Measurements from ENCODE around the gene GSX2. TPM values are rescaled to one million over a fixed set of nuclear protein-coding genes. Genes with fewer than 3 reads are reported as not detected.

GSX2 gene
- total and polyA plus RNA-seq, 2 of the 13 experiments (the other 11 are each of a cell fraction or from before 2014, with no cell fraction given), result not detected

GRCh38 chr4:54104907-54105306, 4.9 kb downstream of the GSX2 start:
- H3K4me3 ChIP-seq (replicated peaks in 1 of 3; ENCODE audit: insufficient read depth in 1 of 3, low read depth in 2 of 3, low read length in 3 of 3), result no peak overlapping the region
- FAIRE-seq, result no peak
- no peak overlapping the region for H3K4me2 ChIP-seq (ENCODE audit: low read depth, low read length)
- ATAC-seq, result no peak
- no peak overlapping the region for H2AFZ ChIP-seq (ENCODE audit: low read length)
- H3K36me3 ChIP-seq (replicated peaks in 1 of 2; ENCODE audit: control insufficient read depth in 1 of 2, insufficient read depth in 2 of 2, low read length in 2 of 2), result no peaks in the 10 kb centered on the region
- no peaks in the 10 kb centered on the region for H4K20me1 ChIP-seq (ENCODE audit: insufficient read depth, low read length)
- POLR2A ChIA-PET, result no interaction called here
- H3K79me2 ChIP-seq (ENCODE audit: insufficient read depth, low read length), result no peaks in the 10 kb centered on the region
- CTCF ChIA-PET (ENCODE audit: low intra/inter-chr PET ratio, low total read pairs), result no interaction called here
- H3K27me3 ChIP-seq (ENCODE audit: control insufficient read depth in 1 of 2, insufficient read depth in 2 of 2, low read length in 2 of 2), result peaks cover 6 to 60% of the 10 kb centered on the region in 2 experiments
- no peak overlapping the region for H3K9ac ChIP-seq (ENCODE audit: insufficient read depth, low read depth, low read length)
- H3K4me1 ChIP-seq (ENCODE audit: insufficient read depth, low read length), result peaks cover 19% of the 10 kb centered on the region
- BruUV-seq (replicated peaks), result no TSS peak
- no peak for DNase-seq (ENCODE audit: low spot score)
- in situ Hi-C loops (cut with HindIII; ENCODE audit: extremely low pct_ligation_motif_present, low pct_unique_long_range_greater_than_20kb), result no loop called here
- intact Hi-C loops (cut with micrococcal nuclease; ENCODE audit: unreplicated experiment), result no loop called here
- no peak for TF ChIP-seq MTA3 (CRISPR knock-in tag; IDR thresholded peaks at IDR 0.05)
- no peak for TF ChIP-seq ARNT2 (CRISPR knock-in tag; IDR thresholded peaks at IDR 0.05; ENCODE audit: low read depth)
- TF ChIP-seq, protein P1, sequence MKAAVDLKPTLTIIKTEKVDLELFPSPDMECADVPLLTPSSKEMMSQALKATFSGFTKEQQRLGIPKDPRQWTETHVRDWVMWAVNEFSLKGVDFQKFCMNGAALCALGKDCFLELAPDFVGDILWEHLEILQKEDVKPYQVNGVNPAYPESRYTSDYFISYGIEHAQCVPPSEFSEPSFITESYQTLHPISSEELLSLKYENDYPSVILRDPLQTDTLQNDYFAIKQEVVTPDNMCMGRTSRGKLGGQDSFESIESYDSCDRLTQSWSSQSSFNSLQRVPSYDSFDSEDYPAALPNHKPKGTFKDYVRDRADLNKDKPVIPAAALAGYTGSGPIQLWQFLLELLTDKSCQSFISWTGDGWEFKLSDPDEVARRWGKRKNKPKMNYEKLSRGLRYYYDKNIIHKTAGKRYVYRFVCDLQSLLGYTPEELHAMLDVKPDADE (CRISPR knock-in tag; IDR thresholded peaks at IDR 0.05), result no peak
- no peak for TF ChIP-seq SMC3 (IDR thresholded peaks at IDR 0.05; ENCODE audit: low read length)
- TF ChIP-seq DMAP1 (CRISPR knock-in tag; IDR thresholded peaks at IDR 0.05), result no peak
- TF ChIP-seq ARID2 (CRISPR knock-in tag; IDR thresholded peaks at IDR 0.05; ENCODE audit: borderline replicate concordance), result no peak
- no peak for TF ChIP-seq ZNF354B (CRISPR knock-in tag; IDR thresholded peaks at IDR 0.05)
- TF ChIP-seq, protein P2, sequence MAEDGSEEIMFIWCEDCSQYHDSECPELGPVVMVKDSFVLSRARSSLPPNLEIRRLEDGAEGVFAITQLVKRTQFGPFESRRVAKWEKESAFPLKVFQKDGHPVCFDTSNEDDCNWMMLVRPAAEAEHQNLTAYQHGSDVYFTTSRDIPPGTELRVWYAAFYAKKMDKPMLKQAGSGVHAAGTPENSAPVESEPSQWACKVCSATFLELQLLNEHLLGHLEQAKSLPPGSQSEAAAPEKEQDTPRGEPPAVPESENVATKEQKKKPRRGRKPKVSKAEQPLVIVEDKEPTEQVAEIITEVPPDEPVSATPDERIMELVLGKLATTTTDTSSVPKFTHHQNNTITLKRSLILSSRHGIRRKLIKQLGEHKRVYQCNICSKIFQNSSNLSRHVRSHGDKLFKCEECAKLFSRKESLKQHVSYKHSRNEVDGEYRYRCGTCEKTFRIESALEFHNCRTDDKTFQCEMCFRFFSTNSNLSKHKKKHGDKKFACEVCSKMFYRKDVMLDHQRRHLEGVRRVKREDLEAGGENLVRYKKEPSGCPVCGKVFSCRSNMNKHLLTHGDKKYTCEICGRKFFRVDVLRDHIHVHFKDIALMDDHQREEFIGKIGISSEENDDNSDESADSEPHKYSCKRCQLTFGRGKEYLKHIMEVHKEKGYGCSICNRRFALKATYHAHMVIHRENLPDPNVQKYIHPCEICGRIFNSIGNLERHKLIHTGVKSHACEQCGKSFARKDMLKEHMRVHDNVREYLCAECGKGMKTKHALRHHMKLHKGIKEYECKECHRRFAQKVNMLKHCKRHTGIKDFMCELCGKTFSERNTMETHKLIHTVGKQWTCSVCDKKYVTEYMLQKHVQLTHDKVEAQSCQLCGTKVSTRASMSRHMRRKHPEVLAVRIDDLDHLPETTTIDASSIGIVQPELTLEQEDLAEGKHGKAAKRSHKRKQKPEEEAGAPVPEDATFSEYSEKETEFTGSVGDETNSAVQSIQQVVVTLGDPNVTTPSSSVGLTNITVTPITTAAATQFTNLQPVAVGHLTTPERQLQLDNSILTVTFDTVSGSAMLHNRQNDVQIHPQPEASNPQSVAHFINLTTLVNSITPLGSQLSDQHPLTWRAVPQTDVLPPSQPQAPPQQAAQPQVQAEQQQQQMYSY (CRISPR knock-in tag; IDR thresholded peaks at IDR 0.05), result no peak
- TF ChIP-seq PREB (CRISPR knock-in tag; IDR thresholded peaks at IDR 0.05), result no peak
- no peak for TF ChIP-seq YEATS2 (CRISPR knock-in tag; IDR thresholded peaks at IDR 0.05; ENCODE audit: borderline replicate concordance)
- no peak for TF ChIP-seq FOXK2 (IDR thresholded peaks at IDR 0.05)
- TF ChIP-seq ZNF317 (CRISPR knock-in tag; IDR thresholded peaks at IDR 0.05), result no peak
- WGBS (ENCODE audit: low lambda C conversion rate), result 89% methylated on average over 1 of the region's 1 CpG
- H3K9me3 ChIP-seq (ENCODE audit: low read length), result no peaks in the 10 kb centered on the region
- no peak overlapping the region for H3K27ac ChIP-seq (ENCODE audit: extremely low read length, insufficient read depth, low read length)

Data from HepG2 (cell line).